CD4-positive, alpha-beta T cell treated with Interleukin-2 at 100 ng/mL for 4 hours (primary cell): Measurements from ENCODE around the gene SPI1.
"Not testable (repeated sequence)": the region's sequence is repeated elsewhere in the genome, so short reads cannot be mapped to it uniquely, and the experiment has no call there.

ENCODE experiments used
- DNase-seq: peaks from one replicate; pipeline ENCODE4 v3.0.0-alpha.2; 2020; ENCODE audit warnings: low spot score

Gene SPI1

GRCh38 chr11:47340010-47340409 is 38.3 kb downstream of the SPI1 start:
- DNase-seq: no peak

- DNase-seq: no peak
Measured at GRCh38 chr11:47338396-47339241, 39.7 kb downstream of the SPI1 start.

- no peak for DNase-seq
Measured at GRCh38 chr11:47337229-47337924, 41.0 kb downstream of the SPI1 start.

- no peak for DNase-seq
Measured at GRCh38 chr11:47336595-47336994, 41.8 kb downstream of the SPI1 start.

GRCh38 chr11:47335733-47336132 is 42.6 kb downstream of the SPI1 start:
- no peak for DNase-seq

- DNase-seq: not testable (repeated sequence)
Measured at GRCh38 chr11:47334699-47335411, 43.5 kb downstream of the SPI1 start.

- no peak for DNase-seq
Measured at GRCh38 chr11:47333886-47334443, 44.4 kb downstream of the SPI1 start.

- DNase-seq: no peak
Measured at GRCh38 chr11:47333526-47333845, 44.9 kb downstream of the SPI1 start.

GRCh38 chr11:47332791-47333525 is 45.4 kb downstream of the SPI1 start:
- no peak for DNase-seq

- no peak for DNase-seq
Measured at GRCh38 chr11:47332303-47332711, 46.0 kb downstream of the SPI1 start.

- DNase-seq: no peak
Measured at GRCh38 chr11:47331454-47332302, 46.7 kb downstream of the SPI1 start.

GRCh38 chr11:47329987-47330931 is 48.1 kb downstream of the SPI1 start:
- DNase-seq: no peak

- no peak for DNase-seq
Measured at GRCh38 chr11:47329431-47329986, 48.8 kb downstream of the SPI1 start.

- no peak for DNase-seq
Measured at GRCh38 chr11:47328449-47329390, 49.6 kb downstream of the SPI1 start.

- no peak for DNase-seq
Measured at GRCh38 chr11:47327949-47328348, 50.4 kb downstream of the SPI1 start.

- no peak for DNase-seq
Measured at GRCh38 chr11:47327025-47327424, 51.3 kb downstream of the SPI1 start.

GRCh38 chr11:47326198-47326597 is 52.1 kb downstream of the SPI1 start:
- DNase-seq: no peak
